Activated CD4-positive, CD25-positive, alpha-beta regulatory T cell treated with anti-CD3 and anti-CD28 coated beads, Interleukin-2, amount 50 U/mL, for 24 hours (primary cell): ENCODE data around the gene FBXO11.
"Not testable (repeated sequence)": the region's sequence is repeated elsewhere in the genome, so short reads cannot be mapped to it uniquely, and the experiment has no call there.

ENCODE experiments used
- ATAC-seq, 2 donors: fragments of 150-1000 bp; cut with Tn5 transposase; one replicate each; pipeline ENCODE4 v1.10.0; 2021; ENCODE audit warnings: mild to moderate bottlenecking in 1 of 2, moderate library complexity in 1 of 2

FBXO11 gene

GRCh38 chr2:47906157-47907038 is at the start of gene FBXO11:
Gene FBXO11 (minus strand): TSS chr2:47906498. CDS start chr2:47905720, 778 bp downstream.
- ATAC-seq, result peak; percentile 88 to 90

- no peak for ATAC-seq
These were observed 44.3 kb upstream of the FBXO11 start for GRCh38 chr2:47950340-47951301.

GRCh38 chr2:47946593-47946992 is 40.3 kb upstream of the FBXO11 start:
- ATAC-seq, result no peak

GRCh38 chr2:47945046-47945781 is 38.9 kb upstream of the FBXO11 start:
- ATAC-seq, result no peak

GRCh38 chr2:47941936-47942335 is 35.6 kb upstream of the FBXO11 start:
- ATAC-seq, result no peak

GRCh38 chr2:47937677-47938076 is 31.4 kb upstream of the FBXO11 start:
- ATAC-seq, result no peak

- ATAC-seq, result no peak
These were observed 28.8 kb upstream of the FBXO11 start for GRCh38 chr2:47935071-47935470.

- no peak for ATAC-seq
These were observed 11.7 kb upstream of the FBXO11 start for GRCh38 chr2:47918043-47918442.

GRCh38 chr2:47917276-47917961 is 11.1 kb upstream of the FBXO11 start:
- ATAC-seq, result no peak

- no peak for ATAC-seq
These were observed 10.1 kb upstream of the FBXO11 start for GRCh38 chr2:47916412-47916811.

GRCh38 chr2:47910662-47911061 is 4.4 kb upstream of the FBXO11 start:
- not testable (repeated sequence) for ATAC-seq

- no peak for ATAC-seq
These were observed 2.4 kb upstream of the FBXO11 start for GRCh38 chr2:47908682-47909081.

- no peak for ATAC-seq
These were observed 912 bp upstream of the FBXO11 start for GRCh38 chr2:47907039-47907781.

GRCh38 chr2:47905386-47906156 is 727 bp downstream of the FBXO11 start:
- ATAC-seq, result peak; percentile 1 to 2

GRCh38 chr2:47903781-47904490 is 2.4 kb downstream of the FBXO11 start:
- ATAC-seq, result no peak

- not testable (repeated sequence) for ATAC-seq
These were observed 4.4 kb downstream of the FBXO11 start for GRCh38 chr2:47901892-47902291.

GRCh38 chr2:47900857-47901256 is 5.4 kb downstream of the FBXO11 start:
- no peak for ATAC-seq

- ATAC-seq, result no peak
These were observed 6.1 kb downstream of the FBXO11 start for GRCh38 chr2:47899915-47900816.
